Stimulated activated CD8-positive, alpha-beta memory T cell treated with anti-CD3 and anti-CD28 coated beads, Interleukin-7, amount 100 ng/mL, for 4 hours (primary cell): ENCODE data around the gene TFF3.

ENCODE experiments used
- DNase-seq, 2 donors: peaks; one replicate each; pipeline ENCODE4 v3.0.0-alpha.2; 2020; ENCODE audit warnings: low read depth in 2 of 2

Gene TFF3

DNA sequence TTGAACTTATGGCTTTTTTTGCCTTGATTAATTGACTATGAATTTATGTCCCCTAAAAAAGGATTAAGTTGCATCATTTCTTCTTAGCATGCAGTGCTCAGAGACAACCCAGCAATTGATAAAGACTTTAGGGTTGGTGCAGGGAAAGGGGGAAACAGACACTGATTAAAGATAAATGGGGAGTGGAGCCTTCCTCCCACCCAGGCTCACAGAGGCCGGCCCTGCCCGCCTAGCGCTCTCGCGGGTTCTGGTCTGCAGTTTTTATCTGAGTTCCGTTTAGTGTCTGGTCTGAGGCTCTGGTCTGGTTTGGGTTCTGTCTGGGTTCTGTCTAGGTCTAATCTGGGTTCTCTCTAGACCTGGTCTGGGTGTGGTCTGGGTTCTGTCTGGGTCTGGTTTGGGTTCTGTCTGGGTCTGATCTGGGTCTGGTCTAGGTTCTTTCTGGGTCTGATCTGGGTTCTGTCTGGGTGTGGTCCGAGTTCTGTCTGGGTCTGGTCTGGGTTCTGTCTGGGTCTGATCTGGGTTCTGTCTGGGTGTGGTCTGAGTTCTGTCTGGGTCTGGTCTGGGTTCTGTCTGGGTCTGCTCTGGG lies 48.1 kb downstream of the TFF3 start:
- DNase-seq: no peak

DNA sequence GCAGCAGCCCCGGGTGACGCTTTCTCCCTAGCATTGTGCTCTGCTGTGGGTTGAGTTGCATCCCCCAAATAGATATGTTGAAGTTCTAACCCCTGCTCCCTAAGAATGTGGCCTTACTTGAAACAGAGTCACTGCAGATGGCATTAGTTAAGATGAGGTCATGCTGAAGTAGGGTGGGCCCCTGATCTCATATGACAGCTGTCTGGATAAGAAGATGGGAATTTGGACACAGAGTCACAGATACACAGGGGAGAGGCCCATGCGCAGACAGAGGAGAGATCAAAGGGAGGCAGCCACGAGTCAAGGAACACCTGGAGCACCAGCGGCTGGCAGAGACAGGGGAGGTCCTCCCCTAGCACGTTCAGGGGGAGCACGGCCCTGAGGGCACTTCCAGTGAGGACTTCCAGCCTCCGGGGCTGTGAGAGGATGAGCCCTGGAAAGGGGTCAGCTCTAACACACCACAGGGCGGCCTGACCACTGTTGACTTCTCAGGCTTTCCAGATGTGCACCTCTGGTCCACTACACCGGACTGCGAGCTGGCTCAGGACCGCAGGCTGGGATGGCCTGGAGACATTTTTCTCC lies 49.9 kb downstream of the TFF3 start:
- DNase-seq: no peak

DNA sequence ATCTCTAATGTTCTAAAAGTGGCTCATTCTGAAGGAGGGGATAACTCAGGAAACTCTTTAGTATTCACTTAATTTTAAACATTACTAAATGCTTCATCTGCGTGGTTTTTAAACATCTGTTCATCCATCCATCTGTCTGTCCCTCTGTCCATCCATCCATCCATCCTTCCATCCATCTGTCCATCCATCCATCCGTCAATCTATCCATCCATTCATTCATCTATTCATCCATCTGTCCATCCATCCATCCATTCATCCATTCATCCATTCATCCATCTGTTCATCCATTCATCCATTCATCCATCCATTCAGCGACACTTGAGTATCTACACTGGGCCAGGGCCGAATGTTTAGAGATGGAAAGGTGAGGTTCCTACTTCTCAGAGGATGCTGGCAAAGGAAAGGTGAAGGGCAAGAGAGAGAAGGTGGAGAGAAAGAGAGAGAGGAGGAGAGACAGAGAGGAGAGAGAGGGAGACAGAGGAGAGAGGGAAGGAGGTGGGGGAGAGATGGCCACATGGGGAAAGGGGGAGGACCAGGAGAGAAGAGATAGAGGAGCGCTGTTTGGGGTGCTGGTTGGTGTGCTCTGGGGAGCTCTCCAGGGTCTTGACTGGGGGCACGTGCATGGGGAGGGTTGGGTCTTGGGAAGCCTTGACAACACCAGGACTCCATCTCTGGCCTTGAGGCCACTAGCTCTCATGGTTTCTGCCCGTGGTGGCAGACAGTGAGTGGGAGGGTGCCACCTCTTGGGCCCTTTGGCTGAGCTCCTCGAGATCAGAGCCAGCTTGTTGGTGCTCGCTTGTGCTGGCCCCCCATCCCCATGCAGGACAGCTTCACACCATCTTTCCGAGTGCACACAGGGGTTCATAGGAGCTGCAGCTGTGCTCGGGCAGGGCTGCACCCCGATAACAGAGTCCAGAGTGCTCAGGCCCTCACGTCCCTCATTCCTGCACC lies 50.7 kb downstream of the TFF3 start:
- no peak for DNase-seq

DNA sequence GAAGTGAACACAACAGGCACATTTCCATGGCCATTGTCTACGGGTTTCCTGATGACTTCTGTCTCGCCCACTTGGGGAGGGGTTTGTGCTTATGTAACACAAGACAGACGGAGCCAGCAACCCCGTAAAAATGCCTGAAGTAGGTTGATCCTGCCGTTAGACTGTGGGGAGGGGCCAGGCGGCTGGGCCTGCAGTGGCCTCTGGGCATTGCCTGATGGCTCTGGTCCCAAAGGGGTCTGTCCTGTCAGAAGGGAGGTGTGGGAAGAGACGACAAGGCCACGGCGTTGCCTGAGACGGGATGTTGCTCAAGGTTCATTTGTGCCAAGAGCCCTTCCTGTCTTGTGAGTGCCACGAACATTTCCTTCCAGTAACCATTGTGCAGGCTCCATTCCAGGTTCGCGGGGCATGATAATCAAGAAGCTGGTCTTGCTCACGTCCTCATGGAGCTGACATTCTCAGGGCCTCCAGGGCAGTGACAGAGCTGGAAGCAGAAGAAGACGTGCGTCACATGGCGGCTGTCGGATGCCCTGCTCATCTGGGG lies 51.5 kb downstream of the TFF3 start:
- DNase-seq: no peak

DNA sequence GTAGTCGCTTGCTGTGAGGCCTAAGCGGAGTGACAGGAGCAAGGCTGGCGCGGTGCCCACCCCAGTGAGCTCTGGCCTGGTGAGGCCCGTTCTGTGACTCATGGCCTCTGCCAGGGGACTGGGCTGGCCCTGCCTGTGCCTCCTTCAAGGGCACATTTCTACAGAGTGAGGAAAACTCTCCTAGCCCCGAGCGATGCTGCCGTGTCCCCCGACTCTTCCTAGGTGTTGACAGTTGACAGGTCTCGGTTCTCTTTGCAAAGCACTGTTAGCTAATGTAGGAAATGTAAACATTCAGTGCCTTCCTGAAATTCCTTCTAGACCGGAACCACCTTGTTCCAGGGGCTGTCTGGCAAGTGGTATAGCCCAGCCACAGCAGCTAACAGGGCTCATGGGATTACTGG lies 52.4 kb downstream of the TFF3 start:
- no peak for DNase-seq

DNA sequence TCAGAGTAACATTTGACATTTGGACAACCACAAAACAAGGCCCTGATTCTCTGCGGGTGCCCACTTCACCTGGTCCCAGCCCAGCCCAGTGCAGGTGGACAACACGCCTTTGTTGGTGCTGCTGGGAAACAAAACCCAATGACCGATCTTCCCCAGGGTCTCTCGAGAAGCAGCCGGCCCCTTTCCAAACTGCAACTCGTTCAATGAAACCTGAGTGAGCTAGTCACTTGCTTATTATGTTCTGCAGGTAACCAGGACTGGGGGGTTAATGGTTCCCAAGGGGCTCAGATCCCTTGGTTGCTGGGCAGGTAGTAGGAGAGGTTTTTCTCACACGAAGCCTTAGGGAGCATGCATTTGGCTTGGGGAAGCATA lies 53.4 kb downstream of the TFF3 start:
- no peak for DNase-seq
